ENCODE results near the gene G2E3.
A peak's percentile ranks its signal among the peaks of the same experiment; 100 is the strongest.

The G2E3 gene

GRCh38 chr14:30551460-30551859 is 7.5 kb upstream of the G2E3 start:
- DNase-seq, result no peak
- TF ChIP-seq EZH2 (IDR thresholded peaks at IDR 0.05; ENCODE audit: borderline replicate concordance, low read depth, low read length, severe bottlenecking), result no peak
- TF ChIP-seq CTCF (IDR thresholded peaks at IDR 0.05; ENCODE audit: borderline replicate concordance, extremely low read depth, low read length, poor library complexity, severe bottlenecking), result no peak
- peaks cover 10% of the 10 kb centered on the region for H3K27me3 ChIP-seq (ENCODE audit: insufficient read depth, low read length, poor library complexity)
- H3K4me1 ChIP-seq (ENCODE audit: insufficient read depth, low read length), result no peaks in the 10 kb centered on the region
- H3K4me3 ChIP-seq (ENCODE audit: low read depth in 1 of 2, low read length in 2 of 2), result no peak overlapping the region
- no peak overlapping the region for H3K27ac ChIP-seq (ENCODE audit: low read length)
- H3K4me2 ChIP-seq (ENCODE audit: insufficient read depth, low read length), result no peak overlapping the region
- no peak overlapping the region for H3K9ac ChIP-seq (ENCODE audit: low read depth, low read length)
- no peaks in the 10 kb centered on the region for H3K79me2 ChIP-seq (ENCODE audit: insufficient read depth, low read length)
- H4K20me1 ChIP-seq (ENCODE audit: insufficient read depth, low read length), result no peaks in the 10 kb centered on the region
- ATAC-seq (ENCODE audit: insufficient read depth, low read depth), result no peak
- no peak overlapping the region for H2AFZ ChIP-seq (ENCODE audit: low read depth, low read length)
- no peaks in the 10 kb centered on the region for H3K36me3 ChIP-seq (ENCODE audit: insufficient read depth, low read length)
- H3K9me3 ChIP-seq (ENCODE audit: insufficient read depth, low read length, severe bottlenecking), result no peaks in the 10 kb centered on the region

GRCh38 chr14:30553311-30553989 is 5.5 kb upstream of the G2E3 start:
- Histone ChIP-seq H3K27ac (ENCODE audit: low read length) (no peak overlapping the region), H3K9me3 (ENCODE audit: insufficient read depth, low read length, severe bottlenecking) (no peaks in the 10 kb centered on the region), H3K36me3 (ENCODE audit: insufficient read depth, low read length) (no peaks in the 10 kb centered on the region), H3K4me1 (ENCODE audit: insufficient read depth, low read length) (peaks cover 5% of the 10 kb centered on the region), H3K4me3 (ENCODE audit: low read depth in 1 of 2, low read length in 2 of 2) (no peak overlapping the region), H2AFZ (ENCODE audit: low read depth, low read length) (no peak overlapping the region), H3K4me2 (ENCODE audit: insufficient read depth, low read length) (no peak overlapping the region), H4K20me1 (ENCODE audit: insufficient read depth, low read length) (no peaks in the 10 kb centered on the region), H3K9ac (ENCODE audit: low read depth, low read length) (no peak overlapping the region), H3K27me3 (ENCODE audit: insufficient read depth, low read length, poor library complexity) (peaks cover 10% of the 10 kb centered on the region), H3K79me2 (ENCODE audit: insufficient read depth, low read length) (no peaks in the 10 kb centered on the region)
- DNase-seq, result no peak
- TF ChIP-seq EZH2 (IDR thresholded peaks at IDR 0.05; ENCODE audit: borderline replicate concordance, low read depth, low read length, severe bottlenecking) (no peak), CTCF (IDR thresholded peaks at IDR 0.05; ENCODE audit: borderline replicate concordance, extremely low read depth, low read length, poor library complexity, severe bottlenecking) (no peak)
- no peak for ATAC-seq (ENCODE audit: insufficient read depth, low read depth)

- peak overlapping the region; percentile 61 for H3K4me2 ChIP-seq (ENCODE audit: insufficient read depth, low read length)
- peak overlapping the region; percentile 96; the same call in 1 of the 2 replicates for H3K27ac ChIP-seq (ENCODE audit: low read length)
- peak overlapping the region in 1 of 2 experiments; percentile 94; a peak in 2 of 4 replicates for H3K4me3 ChIP-seq (ENCODE audit: low read depth in 1 of 2, low read length in 2 of 2)
- no peaks in the 10 kb centered on the region for H3K27me3 ChIP-seq (ENCODE audit: insufficient read depth, low read length, poor library complexity)
- ATAC-seq (ENCODE audit: insufficient read depth, low read depth) (no peak), DNase-seq (no peak)
- peaks cover 31% of the 10 kb centered on the region for H3K4me1 ChIP-seq (ENCODE audit: insufficient read depth, low read length)
- peak overlapping the region; percentile 98 for H2AFZ ChIP-seq (ENCODE audit: low read depth, low read length)
- peaks cover 14% of the 10 kb centered on the region for H4K20me1 ChIP-seq (ENCODE audit: insufficient read depth, low read length)
- peaks cover 13% of the 10 kb centered on the region for H3K36me3 ChIP-seq (ENCODE audit: insufficient read depth, low read length)
- peak overlapping the region; percentile 98 for H3K9ac ChIP-seq (ENCODE audit: low read depth, low read length)
- H3K9me3 ChIP-seq (ENCODE audit: insufficient read depth, low read length, severe bottlenecking), result no peaks in the 10 kb centered on the region
- peaks cover 43% of the 10 kb centered on the region for H3K79me2 ChIP-seq (ENCODE audit: insufficient read depth, low read length)
- no peak for TF ChIP-seq CTCF (IDR thresholded peaks at IDR 0.05; ENCODE audit: borderline replicate concordance, extremely low read depth, low read length, poor library complexity, severe bottlenecking)
- TF ChIP-seq EZH2 (IDR thresholded peaks at IDR 0.05; ENCODE audit: borderline replicate concordance, low read depth, low read length, severe bottlenecking), result no peak
These were observed 640 bp upstream of the G2E3 start for GRCh38 chr14:30558362-30558674.
